Measurements from ENCODE around the gene CD48.

Gene CD48

DNA sequence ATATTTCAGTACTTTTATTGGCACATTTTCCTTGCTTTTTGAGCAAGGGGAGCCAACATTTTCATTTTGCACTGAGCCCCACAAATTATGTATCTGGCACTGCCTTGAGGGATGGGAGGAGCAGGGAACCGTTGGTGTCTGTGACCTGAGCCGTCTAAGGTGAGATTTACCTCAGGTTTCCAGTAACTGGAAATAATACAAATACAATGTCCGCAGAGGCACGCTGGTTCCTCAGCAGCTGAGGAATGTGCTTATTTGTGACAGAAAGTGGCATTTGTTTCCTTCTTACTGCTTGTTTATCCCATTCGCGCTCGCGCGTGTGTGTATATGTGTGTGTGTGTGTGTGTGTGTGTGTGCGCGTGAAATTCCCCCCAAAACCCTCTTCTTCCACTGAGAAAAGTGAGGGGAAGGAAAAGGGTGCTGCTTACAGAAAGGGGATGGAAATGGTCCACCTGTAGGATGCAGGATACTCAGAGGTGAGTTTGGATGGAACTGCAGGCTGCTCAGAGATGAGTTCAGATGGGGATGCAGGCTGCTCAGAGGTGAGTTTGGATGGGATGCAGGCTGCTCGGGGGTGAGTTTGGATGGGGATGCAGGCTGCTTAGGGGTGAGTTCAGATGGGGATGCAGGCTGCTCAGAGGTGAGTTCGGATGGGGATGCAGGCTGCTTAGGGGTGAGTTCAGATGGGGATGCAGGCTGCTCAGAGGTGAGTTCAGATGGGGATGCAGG, 34.6 kb downstream of the CD48 start:
- no peak for DNase-seq (ENCODE audit: low read depth)

DNA sequence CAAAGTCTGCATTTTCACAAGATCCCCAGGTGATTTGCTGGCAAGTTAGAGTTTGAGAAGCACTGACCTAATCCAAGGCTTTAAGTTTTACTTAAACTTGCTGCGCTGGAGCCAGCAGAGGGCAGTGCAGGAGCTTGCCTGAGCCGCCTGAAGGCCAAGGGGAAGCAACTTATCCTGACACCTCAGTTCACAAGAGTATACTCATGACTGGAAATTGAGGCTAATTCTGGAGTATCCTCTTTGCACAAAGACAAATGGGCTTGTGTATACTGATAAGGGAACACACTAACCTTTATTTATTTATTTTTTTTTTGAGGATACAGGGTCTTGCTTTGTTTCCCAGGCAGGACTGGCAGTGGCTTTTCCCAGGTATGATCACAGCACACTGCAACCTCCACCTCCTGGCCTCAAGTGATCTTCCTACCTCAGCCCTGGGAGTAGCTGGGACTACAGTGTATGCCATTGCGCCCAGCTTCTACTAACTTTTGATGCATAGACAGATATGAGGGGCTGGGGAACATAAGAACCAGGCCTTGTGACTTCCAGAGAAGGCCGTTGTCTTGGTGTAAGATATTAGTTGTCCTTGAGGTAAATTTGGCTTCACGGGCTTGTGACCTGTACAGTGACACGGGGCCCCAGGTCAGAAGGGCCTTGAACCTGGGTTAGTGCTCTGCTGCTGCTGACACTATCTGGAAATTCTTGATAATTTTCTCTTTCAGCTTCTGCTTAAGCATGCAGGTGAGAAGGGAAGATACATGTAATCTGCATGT, 35.8 kb downstream of the CD48 start:
- peak; percentile 23 for DNase-seq (ENCODE audit: low read depth)

DNA sequence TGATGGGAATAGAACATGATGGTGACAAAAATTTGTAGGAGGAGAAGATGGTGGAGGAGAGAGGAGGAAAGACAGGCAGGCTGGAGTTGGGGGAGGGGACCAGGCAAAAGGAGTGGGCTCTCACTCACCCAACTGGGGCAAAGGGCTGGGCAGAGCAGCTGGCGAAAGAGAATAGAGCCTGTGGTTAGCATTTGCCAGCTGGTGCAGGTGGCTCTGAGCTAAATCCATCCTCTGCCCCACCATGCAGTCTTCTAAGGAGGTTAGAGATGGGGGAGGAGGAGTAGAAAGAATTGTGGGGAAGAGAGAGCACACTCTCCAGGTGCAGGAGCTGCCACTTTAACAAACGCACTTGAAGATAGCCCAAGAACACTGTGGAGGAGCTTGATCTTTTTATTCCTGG, 37.2 kb downstream of the CD48 start:
- DNase-seq (ENCODE audit: low read depth): no peak

DNA sequence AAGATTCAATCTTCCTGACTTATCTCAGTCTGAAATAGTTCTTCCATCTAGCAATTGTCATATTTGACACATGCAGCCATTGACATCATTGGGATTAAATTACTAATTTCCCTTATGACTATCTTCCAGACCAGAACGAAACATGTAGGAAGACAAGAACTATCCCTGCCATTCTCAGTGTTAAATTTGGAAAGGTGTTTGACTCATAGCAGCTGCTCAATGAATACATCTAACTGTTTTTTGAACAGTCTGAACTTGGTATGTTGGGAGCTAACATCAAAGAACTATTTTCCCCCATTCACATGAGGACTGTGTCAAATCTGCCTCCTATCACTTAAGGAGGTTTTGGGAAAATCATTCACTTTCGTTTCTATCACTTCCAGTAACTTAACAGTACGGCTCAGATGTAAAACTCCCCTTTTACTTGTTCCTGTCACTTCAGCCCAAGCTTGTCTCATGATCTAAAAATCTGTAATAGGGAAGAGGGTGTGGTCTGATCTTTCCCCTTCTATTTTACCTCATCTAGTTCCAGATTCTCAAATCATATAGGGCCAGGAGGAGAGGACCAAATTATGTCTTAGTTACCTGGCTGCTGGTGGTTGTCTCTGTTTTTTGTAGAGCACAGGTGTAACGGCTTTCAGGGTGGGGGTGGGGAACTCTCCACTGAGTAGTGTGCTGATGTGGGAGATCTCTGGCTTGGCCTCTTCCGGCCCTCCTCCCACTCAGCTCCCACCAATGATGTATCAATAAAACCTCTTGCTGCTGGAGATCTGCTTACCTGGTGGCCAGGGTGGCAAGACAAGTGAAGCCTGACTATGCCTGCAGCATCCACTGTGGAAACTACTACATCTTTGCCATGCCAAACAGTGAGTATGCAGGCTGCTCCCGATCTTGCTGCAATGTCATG, 38.6 kb downstream of the CD48 start:
- no peak for DNase-seq (ENCODE audit: low read depth)

GRCh38 chr1:160671603-160672517, 39.8 kb downstream of the CD48 start:
- DNase-seq (ENCODE audit: low read depth): no peak

GRCh38 chr1:160670701-160671100, 40.9 kb downstream of the CD48 start:
- no peak for DNase-seq (ENCODE audit: low read depth)

GRCh38 chr1:160669802-160670201, 41.8 kb downstream of the CD48 start:
- no peak for DNase-seq (ENCODE audit: low read depth)

DNA sequence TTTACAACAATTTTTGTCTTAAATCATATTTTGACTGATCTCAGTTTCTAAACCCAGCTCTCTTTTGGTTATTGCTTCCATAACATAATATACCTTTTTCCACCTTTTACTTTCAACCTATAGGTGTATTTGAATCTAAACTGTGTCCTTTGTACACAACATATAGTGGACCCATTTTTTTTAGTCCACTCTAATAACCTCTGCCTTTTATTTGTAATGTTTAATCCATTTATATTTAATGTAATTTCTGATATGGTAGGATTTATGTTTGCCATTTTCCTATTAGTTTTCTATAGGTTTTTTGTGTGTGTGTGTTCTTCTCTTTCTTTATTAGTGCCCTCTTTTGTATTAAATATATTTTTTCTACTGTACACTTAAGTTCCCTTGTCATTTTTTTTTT, 42.3 kb downstream of the CD48 start:
- no peak for DNase-seq (ENCODE audit: low read depth)

GRCh38 chr1:160667896-160668295, 43.7 kb downstream of the CD48 start:
- DNase-seq (ENCODE audit: low read depth): no peak

- DNase-seq (ENCODE audit: low read depth): no peak
These were observed 45.6 kb downstream of the CD48 start for GRCh38 chr1:160666079-160666442.

DNA sequence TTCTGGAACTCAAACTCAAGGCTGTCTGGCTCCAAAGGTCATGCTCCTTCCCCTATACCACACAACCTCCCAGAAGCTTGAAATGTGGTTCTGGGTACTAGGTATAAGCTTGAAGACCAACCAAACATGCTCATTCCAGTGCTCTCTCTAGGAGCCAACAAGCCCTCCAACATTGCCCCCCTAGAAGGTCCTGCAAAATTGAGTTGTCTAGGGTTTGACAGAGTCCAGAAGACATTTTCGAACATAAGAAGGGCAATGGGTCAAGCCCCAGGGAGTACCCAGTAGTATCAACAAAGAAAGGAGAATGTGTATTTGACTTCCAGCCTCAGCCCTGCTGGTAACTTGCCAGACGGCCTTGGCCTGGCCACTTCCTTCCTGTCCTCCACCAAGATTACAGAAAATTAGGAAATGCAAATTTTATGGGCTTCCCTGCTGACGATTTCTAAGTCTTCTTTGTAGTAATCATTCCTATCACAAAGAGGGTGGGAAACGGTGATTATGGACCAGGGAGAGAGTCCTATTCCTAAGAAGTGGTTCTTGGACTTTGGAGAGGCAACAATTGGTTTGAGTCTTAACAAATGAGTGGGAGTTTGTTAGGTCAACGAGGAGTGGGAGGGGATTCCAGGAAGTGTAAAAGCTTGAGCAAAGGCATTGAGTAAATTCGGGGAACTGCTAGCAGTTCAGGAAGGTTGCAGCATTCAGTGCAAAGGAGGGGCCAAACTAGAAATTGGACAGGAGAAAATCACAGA, 46.1 kb downstream of the CD48 start:
- DNase-seq (ENCODE audit: low read depth): no peak

- no peak for DNase-seq (ENCODE audit: low read depth)
These were observed 47.0 kb downstream of the CD48 start for GRCh38 chr1:160664573-160665051.

DNA sequence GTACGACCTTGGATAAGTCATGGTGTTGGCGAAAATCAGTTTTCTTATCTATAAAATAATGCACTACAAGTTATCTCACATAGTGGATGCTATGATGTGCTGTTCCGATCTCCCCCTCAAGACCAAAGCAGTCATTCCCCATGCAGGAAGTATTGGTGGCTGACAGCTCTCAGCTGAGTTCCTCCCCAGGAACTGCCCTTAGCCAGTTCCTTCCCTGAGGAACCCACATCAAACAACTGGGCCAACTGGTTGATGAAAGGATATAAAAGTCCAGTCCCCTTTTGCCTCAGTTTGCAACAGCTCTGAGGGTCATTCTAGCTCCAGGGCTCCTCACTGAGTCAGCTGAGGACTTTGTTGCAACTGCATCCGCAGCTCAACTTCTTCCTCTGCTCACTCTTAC, 48.7 kb downstream of the CD48 start:
- no peak for DNase-seq (ENCODE audit: low read depth)

GRCh38 chr1:160659566-160659965, 52.1 kb downstream of the CD48 start:
- DNase-seq (ENCODE audit: low read depth): no peak

- DNase-seq (ENCODE audit: low read depth): no peak
These were observed 52.8 kb downstream of the CD48 start for GRCh38 chr1:160658814-160659193.

DNA sequence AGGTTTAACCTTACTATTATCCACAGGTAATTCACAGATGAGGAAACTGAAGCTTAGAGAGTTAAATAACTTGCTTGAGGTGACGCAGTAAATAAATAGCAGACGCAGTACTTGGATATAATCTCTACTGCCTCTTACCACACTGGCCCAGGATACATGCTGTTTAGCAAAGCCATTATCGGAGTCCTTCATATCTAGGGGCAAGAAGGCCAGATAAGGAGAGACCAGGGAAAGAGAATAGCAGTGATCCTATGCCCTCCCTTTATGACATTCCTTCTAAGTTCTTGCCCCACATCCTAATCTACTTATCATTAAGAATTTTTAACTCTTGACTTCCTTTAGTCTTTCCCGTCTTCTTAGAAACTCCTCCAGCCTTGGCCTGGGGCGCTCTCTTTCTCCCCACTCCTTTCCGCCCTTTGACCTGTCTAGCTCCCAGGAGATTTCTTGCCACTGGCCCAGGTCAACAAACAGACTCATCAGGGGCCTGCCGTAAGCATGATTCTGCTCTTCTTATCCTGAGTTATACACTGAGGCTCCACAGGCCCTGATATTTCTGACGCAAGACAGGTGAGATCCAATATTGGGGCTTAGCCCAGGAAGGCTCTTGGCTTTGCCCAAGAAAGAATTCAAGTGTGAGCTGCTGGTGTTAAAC, 53.3 kb downstream of the CD48 start:
- no peak for DNase-seq (ENCODE audit: low read depth)

GRCh38 chr1:160657250-160657781, 54.3 kb downstream of the CD48 start:
- DNase-seq (ENCODE audit: low read depth): no peak

- no peak for DNase-seq (ENCODE audit: low read depth)
These were observed 54.9 kb downstream of the CD48 start for GRCh38 chr1:160656737-160657136.

DNA sequence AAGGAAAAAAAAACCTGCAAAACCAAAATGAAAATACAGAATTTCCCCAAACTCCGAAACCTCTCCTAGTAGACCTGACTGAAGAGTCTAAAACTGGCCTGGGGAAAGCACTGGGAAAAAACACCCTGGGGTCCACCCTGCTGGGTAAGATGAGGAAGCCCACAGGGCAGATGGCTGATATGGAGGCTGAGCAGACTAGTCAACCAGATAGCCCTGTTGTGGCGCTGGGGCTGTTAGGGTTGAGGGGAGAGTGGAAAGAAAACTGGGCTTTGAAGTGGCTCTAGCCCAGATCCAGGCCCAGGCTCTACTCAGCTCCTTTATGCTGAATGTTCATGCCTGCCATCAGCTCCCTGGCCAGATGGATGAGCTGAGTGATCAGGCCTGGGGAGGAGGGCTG, 58.0 kb downstream of the CD48 start:
- DNase-seq (ENCODE audit: low read depth): no peak

Measured in GM04504 (cell line).